GM12864 (cell line): ENCODE results near the gene LDHB.

ENCODE experiments used
- DNase-seq: peaks from one replicate; pipeline ENCODE4 v3.0.0-alpha.2; 2011; ENCODE audit warnings: low read depth
- H3K4me3 ChIP-seq: 2 replicates; pipeline ENCODE4 v1.5.1; 2011; ENCODE audit warnings: mild to moderate bottlenecking, low read depth, low read length, control low read depth
- TF ChIP-seq, protein P1 (sequence below): IDR thresholded peaks from 2 replicates; pipeline ENCODE4 v1.5.1; 2011; ENCODE audit warnings: low read depth, mild to moderate bottlenecking, moderate library complexity, low read length, control low read depth, inconsistent platforms; ENCODE audit errors: missing control alignments

LDHB gene

DNA sequence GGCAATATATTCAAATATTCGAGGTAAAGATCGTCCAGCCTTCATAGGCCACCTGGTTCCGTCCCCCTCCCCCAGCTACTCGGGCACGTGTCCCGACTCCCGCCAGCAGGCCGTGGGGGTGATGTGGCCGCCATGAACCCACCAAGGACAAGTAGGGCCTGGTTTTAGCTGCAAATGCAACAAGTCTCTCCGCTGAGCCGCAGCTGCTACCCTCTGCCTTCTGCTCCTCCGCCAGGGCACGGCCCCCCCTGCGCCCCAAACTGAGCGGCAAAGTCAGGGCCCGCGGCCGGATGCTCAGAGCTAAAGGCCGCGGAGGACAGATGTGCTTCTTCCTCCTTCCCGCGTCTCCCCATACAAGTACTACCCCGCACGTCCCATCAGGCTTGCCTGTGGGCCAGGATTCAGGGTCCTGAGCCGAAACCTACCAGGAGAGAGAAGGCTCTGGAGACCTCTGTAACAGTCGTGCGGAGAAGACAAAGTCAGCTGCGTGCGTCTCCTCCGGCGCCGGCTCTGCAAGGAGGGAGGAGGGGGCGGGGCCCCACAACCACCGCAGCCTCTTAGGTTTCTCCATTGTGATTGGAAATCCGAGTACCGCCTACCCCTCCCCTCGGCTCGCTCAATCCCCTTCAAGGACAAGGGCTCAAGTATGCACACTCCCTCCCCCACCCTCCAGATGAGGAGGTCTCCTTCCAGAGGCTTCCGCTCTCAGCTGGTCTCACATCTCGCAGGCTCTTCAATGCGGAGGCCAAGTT, at the start of gene LDHB:
Gene LDHB (minus strand): TSS at position 517 of the 752 bp plus-strand sequence. CDS start 3,171 bp downstream, outside the sequence.
- peak within 1 kb of the TSS; percentile 86 for H3K4me3 ChIP-seq
- TF ChIP-seq, protein P1, sequence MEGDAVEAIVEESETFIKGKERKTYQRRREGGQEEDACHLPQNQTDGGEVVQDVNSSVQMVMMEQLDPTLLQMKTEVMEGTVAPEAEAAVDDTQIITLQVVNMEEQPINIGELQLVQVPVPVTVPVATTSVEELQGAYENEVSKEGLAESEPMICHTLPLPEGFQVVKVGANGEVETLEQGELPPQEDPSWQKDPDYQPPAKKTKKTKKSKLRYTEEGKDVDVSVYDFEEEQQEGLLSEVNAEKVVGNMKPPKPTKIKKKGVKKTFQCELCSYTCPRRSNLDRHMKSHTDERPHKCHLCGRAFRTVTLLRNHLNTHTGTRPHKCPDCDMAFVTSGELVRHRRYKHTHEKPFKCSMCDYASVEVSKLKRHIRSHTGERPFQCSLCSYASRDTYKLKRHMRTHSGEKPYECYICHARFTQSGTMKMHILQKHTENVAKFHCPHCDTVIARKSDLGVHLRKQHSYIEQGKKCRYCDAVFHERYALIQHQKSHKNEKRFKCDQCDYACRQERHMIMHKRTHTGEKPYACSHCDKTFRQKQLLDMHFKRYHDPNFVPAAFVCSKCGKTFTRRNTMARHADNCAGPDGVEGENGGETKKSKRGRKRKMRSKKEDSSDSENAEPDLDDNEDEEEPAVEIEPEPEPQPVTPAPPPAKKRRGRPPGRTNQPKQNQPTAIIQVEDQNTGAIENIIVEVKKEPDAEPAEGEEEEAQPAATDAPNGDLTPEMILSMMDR = no peak
- peak; percentile 92 for DNase-seq

- DNase-seq = no peak
- TF ChIP-seq, protein P1 = no peak
- no peak overlapping the region for H3K4me3 ChIP-seq
Measured at GRCh38 chr12:21704847-21705246, 47.2 kb upstream of the LDHB start.

DNA sequence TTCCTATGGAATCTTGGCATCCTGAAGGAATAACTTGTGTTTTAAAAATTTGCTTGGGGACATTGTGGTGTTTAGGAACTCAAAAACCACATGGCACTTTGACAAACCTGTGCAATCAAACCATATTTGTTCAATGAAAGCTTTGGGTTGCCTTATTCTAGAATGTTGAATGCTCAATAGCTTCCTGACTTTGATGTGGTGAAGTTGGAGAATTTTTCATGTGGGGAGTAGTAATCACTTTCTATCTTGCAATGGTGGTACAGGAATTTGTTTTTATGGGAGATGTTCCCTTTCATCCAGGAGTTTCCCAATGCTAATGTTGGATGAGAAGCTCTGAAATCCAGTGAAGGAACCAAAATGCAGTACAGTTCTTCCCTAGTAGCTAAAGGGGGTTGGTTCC, 42.2 kb upstream of the LDHB start:
- H3K4me3 ChIP-seq = no peak overlapping the region
- TF ChIP-seq, protein P1 = no peak
- DNase-seq = no peak

DNA sequence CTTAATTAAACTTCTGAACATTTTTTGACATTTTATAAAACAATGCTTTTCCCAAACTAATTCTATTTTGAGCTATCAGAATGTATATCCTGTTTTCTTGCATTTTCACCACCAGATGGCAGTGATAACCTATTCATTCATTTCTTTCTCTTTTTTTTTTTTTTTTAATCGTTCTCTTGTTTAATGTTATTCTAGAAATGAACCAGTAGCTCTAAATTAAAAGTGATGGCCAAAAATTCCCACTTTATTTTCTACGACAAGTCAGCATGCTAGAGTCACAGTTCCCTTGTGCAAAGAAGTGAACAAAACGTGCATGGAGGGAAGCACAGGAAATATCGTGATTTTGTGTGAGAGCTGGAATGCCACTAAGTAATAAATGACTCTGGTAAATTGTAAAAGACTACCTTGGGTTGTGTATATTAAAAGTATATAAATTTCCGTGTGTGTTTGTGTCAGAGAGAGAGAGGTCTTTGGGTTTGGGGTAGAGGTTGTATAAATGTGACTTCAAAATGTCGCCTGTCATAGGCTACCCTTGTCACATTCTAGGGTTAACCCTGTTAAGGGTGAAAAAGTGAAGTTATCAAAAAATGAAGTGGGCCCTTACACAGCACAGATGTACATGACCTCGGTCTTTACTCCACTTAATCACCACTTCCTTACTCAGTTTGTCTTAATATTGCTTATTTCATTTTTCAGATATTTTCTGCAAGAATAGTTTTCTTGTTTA, 40.4 kb upstream of the LDHB start:
- TF ChIP-seq, protein P1 = peak; percentile 18
- no peak overlapping the region for H3K4me3 ChIP-seq
- DNase-seq = no peak

DNA sequence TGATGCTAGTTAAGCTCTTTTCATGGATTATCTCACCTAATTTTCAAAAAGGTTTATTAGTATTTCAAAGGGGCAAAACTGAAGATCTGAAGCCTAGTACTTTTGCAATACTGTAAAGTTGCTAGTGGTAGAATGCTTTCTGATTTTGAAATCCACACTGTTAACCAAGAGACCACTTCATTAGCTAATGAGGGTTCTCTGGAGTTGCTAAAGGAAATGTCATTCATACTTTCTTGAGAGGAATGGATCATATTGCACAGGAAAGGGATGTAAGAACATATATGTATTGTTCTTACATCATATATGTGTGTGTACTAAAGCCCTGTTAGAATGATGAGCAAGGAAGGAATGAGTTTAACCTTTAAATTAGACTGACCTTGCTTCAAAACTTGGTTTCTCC, 39.0 kb upstream of the LDHB start:
- TF ChIP-seq, protein P1 = no peak
- no peak for DNase-seq
- no peak overlapping the region for H3K4me3 ChIP-seq

DNA sequence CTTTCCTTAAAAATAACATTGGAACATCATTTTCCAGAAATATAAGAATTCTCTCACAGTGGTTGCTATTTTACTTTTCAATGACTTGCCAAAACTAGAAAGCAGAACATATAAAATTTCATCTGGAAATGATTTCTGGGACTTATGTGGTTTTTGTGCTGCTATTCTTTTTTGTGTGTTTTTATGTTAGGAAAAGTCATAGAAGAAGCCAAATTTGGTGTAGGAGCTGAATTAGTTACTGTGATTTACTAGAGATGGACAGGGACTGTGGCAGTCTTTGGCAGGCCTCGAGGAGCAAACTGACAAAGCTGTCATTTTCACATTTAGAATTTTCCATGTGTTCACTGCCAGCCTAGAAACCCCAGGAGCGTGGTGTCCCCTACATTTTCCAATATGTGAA, 38.3 kb upstream of the LDHB start:
- no peak overlapping the region for H3K4me3 ChIP-seq
- DNase-seq = no peak
- TF ChIP-seq, protein P1 = no peak
